Eye (tissue), 1 donor: ENCODE measurements around the gene GPX7.

ENCODE experiments used
- DNase-seq: peaks from one replicate; pipeline ENCODE4 v3.0.0-alpha.2; 2015

GPX7 gene

GRCh38 chr1:52631759-52632331 lies 29.7 kb downstream of the GPX7 start:
- DNase-seq = peak; percentile 69

- DNase-seq = peak; percentile 78
Observed at GRCh38 chr1:52632732-52633290, 30.6 kb downstream of the GPX7 start, which contains the start of gene SHISAL2A. TSS of gene SHISAL2A (plus strand) at chr1:52633168. CDS start at chr1:52633494, 326 bp downstream.

GRCh38 chr1:52633291-52633754 lies 31.2 kb downstream of the GPX7 start:
- DNase-seq = peak; percentile 81

GRCh38 chr1:52634111-52634510 lies 31.9 kb downstream of the GPX7 start:
- DNase-seq = no peak

- no peak for DNase-seq
Observed at GRCh38 chr1:52635321-52636089, 33.3 kb downstream of the GPX7 start.

- peak; percentile 50 for DNase-seq
Observed at GRCh38 chr1:52636721-52637695, 34.8 kb downstream of the GPX7 start.

GRCh38 chr1:52637946-52638345 lies 35.8 kb downstream of the GPX7 start:
- no peak for DNase-seq

GRCh38 chr1:52640697-52641096 lies 38.5 kb downstream of the GPX7 start:
- no peak for DNase-seq

GRCh38 chr1:52641307-52641706 lies 39.1 kb downstream of the GPX7 start:
- DNase-seq = no peak

- DNase-seq = no peak
Observed at GRCh38 chr1:52645261-52645660, 43.1 kb downstream of the GPX7 start.

GRCh38 chr1:52651904-52652303 lies 49.7 kb downstream of the GPX7 start:
- DNase-seq = no peak

- no peak for DNase-seq
Observed at GRCh38 chr1:52653207-52653849, 51.2 kb downstream of the GPX7 start.

- no peak for DNase-seq
Observed at GRCh38 chr1:52654063-52654462, 51.9 kb downstream of the GPX7 start.

GRCh38 chr1:52657702-52658101 lies 55.5 kb downstream of the GPX7 start:
- no peak for DNase-seq
